ENCODE data around the gene PLA2G12B. TPM values are rescaled to one million over a fixed set of nuclear protein-coding genes. Genes with fewer than 3 reads are reported as not detected.

The PLA2G12B gene
- total RNA-seq, 1 donor from 2014 or later: not detected

- Mint-ChIP-seq H3K4me3 (ENCODE audit: unreplicated experiment) (no peak overlapping the region), H3K9me3 (ENCODE audit: unreplicated experiment) (peaks cover 14% of the 10 kb centered on the region), H3K36me3 (ENCODE audit: low read depth, unreplicated experiment) (peaks cover 4% of the 10 kb centered on the region), H3K4me1 (ENCODE audit: low read depth, unreplicated experiment) (peaks cover 6% of the 10 kb centered on the region), H3K27ac (ENCODE audit: unreplicated experiment) (no peak overlapping the region), H3K27me3 (ENCODE audit: low read depth, unreplicated experiment) (no peaks in the 10 kb centered on the region)
- no peak for TF ChIP-seq EZH2 (IDR thresholded peaks at IDR 0.05; ENCODE audit: insufficient read depth, low read length)
- no peak for TF ChIP-seq CTCF (IDR thresholded peaks at IDR 0.05; ENCODE audit: insufficient read depth, low read depth, low read length)
- no peaks in the 10 kb centered on the region for H3K27me3 ChIP-seq (ENCODE audit: insufficient read depth, low read length)
- no peaks in the 10 kb centered on the region for H3K79me2 ChIP-seq (ENCODE audit: insufficient read depth, low read length)
- no peak for FAIRE-seq
- no peaks in the 10 kb centered on the region for H4K20me1 ChIP-seq (ENCODE audit: insufficient read depth, low read length)
- no peak for DNase-seq (ENCODE audit: low read depth)
- H3K4me3 ChIP-seq (ENCODE audit: insufficient read depth, low read depth, low read length): no peak overlapping the region
- H3K36me3 ChIP-seq (ENCODE audit: insufficient read depth, low read length): no peaks in the 10 kb centered on the region
- H3K4me1 ChIP-seq (ENCODE audit: insufficient read depth, low read length): no peaks in the 10 kb centered on the region
- no peak overlapping the region for H2AFZ ChIP-seq (ENCODE audit: low read depth, low read length)
- no peak overlapping the region for H3K27ac ChIP-seq (ENCODE audit: low read depth, low read length)
- H3K9me3 ChIP-seq (ENCODE audit: insufficient read depth, low read depth, low read length): peaks cover under 1% of the 10 kb centered on the region
- H3K9ac ChIP-seq (ENCODE audit: low read length): no peak overlapping the region
- H3K4me2 ChIP-seq (ENCODE audit: low read length): no peak overlapping the region
Measured at GRCh38 chr10:72981882-72982529, 27.4 kb upstream of the PLA2G12B start.

- H3K4me1 ChIP-seq (ENCODE audit: insufficient read depth, low read length): no peaks in the 10 kb centered on the region
- no peak for TF ChIP-seq CTCF (IDR thresholded peaks at IDR 0.05; ENCODE audit: insufficient read depth, low read depth, low read length)
- TF ChIP-seq EZH2 (IDR thresholded peaks at IDR 0.05; ENCODE audit: insufficient read depth, low read length): no peak
- DNase-seq (ENCODE audit: low read depth) (no peak), FAIRE-seq (no peak)
- Mint-ChIP-seq H3K4me3 (ENCODE audit: unreplicated experiment) (no peak overlapping the region), H3K4me1 (ENCODE audit: low read depth, unreplicated experiment) (peaks cover 6% of the 10 kb centered on the region), H3K36me3 (ENCODE audit: low read depth, unreplicated experiment) (peaks cover 2% of the 10 kb centered on the region), H3K9me3 (ENCODE audit: unreplicated experiment) (peaks cover 19% of the 10 kb centered on the region), H3K27ac (ENCODE audit: unreplicated experiment) (no peak overlapping the region), H3K27me3 (ENCODE audit: low read depth, unreplicated experiment) (no peaks in the 10 kb centered on the region)
- H3K9me3 ChIP-seq (ENCODE audit: insufficient read depth, low read depth, low read length): peaks cover 4% of the 10 kb centered on the region
- H3K79me2 ChIP-seq (ENCODE audit: insufficient read depth, low read length): no peaks in the 10 kb centered on the region
- no peaks in the 10 kb centered on the region for H4K20me1 ChIP-seq (ENCODE audit: insufficient read depth, low read length)
- H3K36me3 ChIP-seq (ENCODE audit: insufficient read depth, low read length): no peaks in the 10 kb centered on the region
- H3K27ac ChIP-seq (ENCODE audit: low read depth, low read length): no peak overlapping the region
- H3K27me3 ChIP-seq (ENCODE audit: insufficient read depth, low read length): no peaks in the 10 kb centered on the region
- no peak overlapping the region for H2AFZ ChIP-seq (ENCODE audit: low read depth, low read length)
- no peak overlapping the region for H3K4me3 ChIP-seq (ENCODE audit: insufficient read depth, low read depth, low read length)
- H3K9ac ChIP-seq (ENCODE audit: low read length): no peak overlapping the region
- H3K4me2 ChIP-seq (ENCODE audit: low read length): no peak overlapping the region
Measured at GRCh38 chr10:72981028-72981881, 26.6 kb upstream of the PLA2G12B start.

All from astrocyte (in vitro differentiated cells and primary cell).